HepG2 (cell line): Measurements from ENCODE around the gene PSMD5. TPM values are rescaled to one million over a fixed set of nuclear protein-coding genes. Genes with fewer than 3 reads are reported as not detected.

Experiments used
- ATAC-seq: fragments of 200-7000 bp; cut with Tn5 transposase; 3 replicates; pipeline ENCODE4 v1.9.1; 2020; ENCODE audit warnings: mild to moderate bottlenecking, moderate library complexity
- BruUV-seq: library from RNA; stranded (reverse); fragments of 400-500 nt; replicated peaks from 2 replicates; lab custom pipeline; 2021; lab: Mats Ljungman, UMichigan
- CTCF ChIA-PET: fragments of 300-600 bp; formaldehyde crosslinking; extraction: SDS; loops from one replicate; lab custom pipeline; 2021; ENCODE audit warnings: low total read pairs, inconsistent platforms, low intra/inter-chr PET ratio; lab: Yijun Ruan, JAX
- POLR2A ChIA-PET: fragments of 350-600 bp; sonication (Branson Sonifier 250); formaldehyde crosslinking; loops from one replicate; lab custom pipeline; 2020; ENCODE audit warnings: antibody characterized with exemption, inconsistent platforms; lab: Yijun Ruan, JAX
- DNase-seq: peaks from one replicate; pipeline ENCODE4 v3.0.0-alpha.2; 2015; ENCODE audit warnings: low spot score
- FAIRE-seq: peaks from 3 replicates; lab custom pipeline; 2011; peaks lifted over from hg19 to GRCh38; lab: Jason Lieb, UNC
- H2AFZ ChIP-seq: one replicate; pipeline ENCODE4 v1.6.1; 2011; ENCODE audit warnings: low read length, inconsistent platforms
- H3K27ac ChIP-seq: fragments of 300-600 bp; 3 replicates; pipeline ENCODE4 v1.8.0; 2011; ENCODE audit warnings: mixed run types, mild to moderate bottlenecking, mixed read lengths, low read length, inconsistent platforms; ENCODE audit not compliant: insufficient read depth; ENCODE audit errors: extremely low read length
- H3K27me3 ChIP-seq, 2 experiments: fragments of 200-600 bp in 1 of 2; 2 replicates in 1 of 2; 3 replicates in 1 of 2; pipeline versions ENCODE4 v1.6.0 to v1.8.0; 2011; ENCODE audit warnings: low read length in 2 of 2, mild to moderate bottlenecking in 2 of 2, moderate library complexity in 2 of 2, inconsistent platforms in 1 of 2; ENCODE audit not compliant: insufficient read depth in 2 of 2, control insufficient read depth in 1 of 2
- H3K36me3 ChIP-seq, 2 experiments: fragments of 200-600 bp in 1 of 2; replicated peaks in 1 of 2; 2 replicates in 1 of 2; 3 replicates in 1 of 2; pipeline versions ENCODE4 v1.5.1 to v1.8.0; 2011; ENCODE audit warnings: low read length in 2 of 2, inconsistent platforms in 1 of 2; ENCODE audit not compliant: insufficient read depth in 2 of 2, control insufficient read depth in 1 of 2
- H3K4me1 ChIP-seq: 2 replicates; pipeline ENCODE4 v1.5.1; 2012; ENCODE audit warnings: low read length, inconsistent platforms; ENCODE audit not compliant: insufficient read depth
- H3K4me2 ChIP-seq: 2 replicates; pipeline ENCODE4 v1.6.0; 2011; ENCODE audit warnings: low read depth, low read length, inconsistent platforms
- H3K4me3 ChIP-seq, 3 experiments: fragments of 200-600 bp in 1 of 3; sonication (generic), shearing (Covaris generic) in 1 of 3; replicated peaks in 1 of 3; 2 replicates each; pipeline ENCODE4 v1.5.1; 2011 to 2016; ENCODE audit warnings: low read length in 3 of 3, inconsistent platforms in 2 of 3, low read depth in 2 of 3, mild to moderate bottlenecking in 2 of 3, control low read depth in 1 of 3, mixed read lengths in 1 of 3; ENCODE audit not compliant: insufficient read depth in 1 of 3
- H3K79me2 ChIP-seq: one replicate; pipeline ENCODE4 v1.6.1; 2011; ENCODE audit warnings: low read length, inconsistent platforms; ENCODE audit not compliant: insufficient read depth
- H3K9ac ChIP-seq: 2 replicates; pipeline ENCODE4 v1.6.0; 2011; ENCODE audit warnings: mild to moderate bottlenecking, low read depth, low read length, inconsistent platforms; ENCODE audit not compliant: insufficient read depth
- H3K9me3 ChIP-seq: 2 replicates; pipeline ENCODE4 v1.5.1; 2012; ENCODE audit warnings: mild to moderate bottlenecking, low read length
- H4K20me1 ChIP-seq: 2 replicates; pipeline ENCODE4 v1.6.0; 2011; ENCODE audit warnings: inconsistent platforms, mild to moderate bottlenecking, low read length, moderate library complexity; ENCODE audit not compliant: insufficient read depth
- ATAD3A ChIP-seq: sonication (generic); formaldehyde crosslinking; IDR thresholded peaks from 2 replicates; pipeline ENCODE4 v1.4.0; 2020; ENCODE audit warnings: missing genetic modification reagents
- CCAR2 ChIP-seq: fragments of 200-400 bp; formaldehyde crosslinking; optimal IDR thresholded peaks from 2 replicates; pipeline ENCODE3; 2018; ENCODE audit warnings: low read depth, mild to moderate bottlenecking, low read length, moderate library complexity
- HOXA3 ChIP-seq: sonication (generic); formaldehyde crosslinking; IDR thresholded peaks from 2 replicates; pipeline ENCODE4 v1.5.0; 2020; ENCODE audit warnings: missing genetic modification reagents
- LBX2 ChIP-seq: sonication (generic); formaldehyde crosslinking; IDR thresholded peaks from 2 replicates; pipeline ENCODE4 v1.5.0; 2020; ENCODE audit warnings: missing genetic modification reagents, mild to moderate bottlenecking, borderline replicate concordance
- MEIS1 ChIP-seq: sonication (generic); formaldehyde crosslinking; IDR thresholded peaks from 2 replicates; pipeline ENCODE4 v1.9.0; 2021; ENCODE audit warnings: mild to moderate bottlenecking, missing genetic modification reagents, moderate library complexity, borderline replicate concordance
- NFE2L1 ChIP-seq: sonication (generic); formaldehyde crosslinking; IDR thresholded peaks from 2 replicates; pipeline ENCODE4 v1.4.0; 2020; ENCODE audit warnings: missing genetic modification reagents, mild to moderate bottlenecking, borderline replicate concordance
- NRL ChIP-seq: sonication (generic); formaldehyde crosslinking; IDR thresholded peaks from 2 replicates; pipeline ENCODE4 v1.5.0; 2020; ENCODE audit warnings: missing genetic modification reagents, mild to moderate bottlenecking, moderate library complexity, borderline replicate concordance
- ONECUT2 ChIP-seq: sonication (generic); formaldehyde crosslinking; IDR thresholded peaks from 2 replicates; pipeline ENCODE4 v1.4.0; 2020; ENCODE audit warnings: missing genetic modification reagents
- RFX1 ChIP-seq: fragments of 450-650 bp; IDR thresholded peaks from 2 replicates; pipeline ENCODE4 v1.6.1; 2017
- RFXANK ChIP-seq: IDR thresholded peaks from 2 replicates; pipeline ENCODE4 v1.6.1; 2016
- SNRNP70 ChIP-seq: fragments of 200-400 bp; formaldehyde crosslinking; IDR thresholded peaks from 2 replicates; pipeline ENCODE4 v1.6.1; 2017; ENCODE audit warnings: mild to moderate bottlenecking, low read depth, low read length, moderate library complexity
- XRCC5 ChIP-seq: fragments of 200-400 bp; formaldehyde crosslinking; optimal IDR thresholded peaks from 2 replicates; pipeline ENCODE3; 2017; ENCODE audit warnings: mild to moderate bottlenecking, low read length
- YEATS2 ChIP-seq: sonication (generic); formaldehyde crosslinking; IDR thresholded peaks from 2 replicates; pipeline ENCODE4 v1.4.0; 2020; ENCODE audit warnings: missing genetic modification reagents, borderline replicate concordance
- ZBTB8A ChIP-seq: sonication (generic); formaldehyde crosslinking; IDR thresholded peaks from 2 replicates; pipeline ENCODE4 v1.4.0; 2020; ENCODE audit warnings: mild to moderate bottlenecking, low read depth, missing genetic modification reagents, borderline replicate concordance
- ZNF296 ChIP-seq: sonication (generic); formaldehyde crosslinking; conservative IDR thresholded peaks from 2 replicates; pipeline ENCODE4 v1.5.0; 2020; ENCODE audit warnings: mild to moderate bottlenecking, missing genetic modification reagents
- ZNF7 ChIP-seq: IDR thresholded peaks from 2 replicates; pipeline ENCODE4 v1.6.1; 2016; ENCODE audit warnings: missing biosample characterization, missing genetic modification reagents
- ZNF780A ChIP-seq: sonication (generic); formaldehyde crosslinking; IDR thresholded peaks from 2 replicates; pipeline ENCODE4 v1.8.0; 2022; ENCODE audit warnings: mild to moderate bottlenecking, missing genetic modification reagents, moderate library complexity
- WGBS: methylation state at CpG from one replicate; pipeline ENCODE4 v1.1.6; 2017; ENCODE audit warnings: low lambda C conversion rate; 5-methylcytosine and 5-hydroxymethylcytosine counted together
- in situ Hi-C: cut with HindIII; loops from 2 replicates; pipeline ENCODE4 v1.10.0; 2017; ENCODE audit warnings: low pct_unique_long_range_greater_than_20kb; ENCODE audit not compliant: extremely low pct_ligation_motif_present
- intact Hi-C: fragments of 100-400 bp; cut with micrococcal nuclease; formaldehyde crosslinking; loops from one replicate; pipeline ENCODE4 v1.10.0; 2022; ENCODE audit not compliant: unreplicated experiment
- polyA plus RNA-seq, 8 experiments: library from polyadenylated mRNA; depleted of rRNA in 3 of 8; stranded (reverse) in 7 of 8; unstranded in 1 of 8; fragments of >200 nt; fragmentation: Illumina TruSeq in 4 of 8; extraction: Trizol in 4 of 8; gene quantifications; 2 replicates each; pipeline versions ENCODE4 v1.2.1 to v1.2.3, GENCODE V29; 2011 to 2016; ENCODE audit warnings: low read depth in 4 of 8, missing spikeins in 1 of 8, mixed read lengths in 1 of 8; ENCODE audit not compliant: insufficient read depth in 1 of 8
- total RNA-seq, 5 experiments: library from RNA; depleted of rRNA; stranded (reverse); fragments of >200 nt; fragmentation: Illumina TruSeq; extraction: Trizol; gene quantifications; 2 replicates each; pipeline ENCODE4 v1.2.3, GENCODE V29; 2016; ENCODE audit warnings: low read depth in 1 of 5
- TF ChIP-seq, protein P1 (sequence below): sonication (generic); formaldehyde crosslinking; IDR thresholded peaks from 2 replicates; pipeline ENCODE4 v1.5.0; 2020; ENCODE audit warnings: mild to moderate bottlenecking, missing genetic modification reagents, moderate library complexity

Gene PSMD5
- total and polyA plus RNA-seq, 2 of the 13 experiments (the other 11 are each of a cell fraction or from before 2014, with no cell fraction given), result 12.7 to 18.1 TPM

DNA sequence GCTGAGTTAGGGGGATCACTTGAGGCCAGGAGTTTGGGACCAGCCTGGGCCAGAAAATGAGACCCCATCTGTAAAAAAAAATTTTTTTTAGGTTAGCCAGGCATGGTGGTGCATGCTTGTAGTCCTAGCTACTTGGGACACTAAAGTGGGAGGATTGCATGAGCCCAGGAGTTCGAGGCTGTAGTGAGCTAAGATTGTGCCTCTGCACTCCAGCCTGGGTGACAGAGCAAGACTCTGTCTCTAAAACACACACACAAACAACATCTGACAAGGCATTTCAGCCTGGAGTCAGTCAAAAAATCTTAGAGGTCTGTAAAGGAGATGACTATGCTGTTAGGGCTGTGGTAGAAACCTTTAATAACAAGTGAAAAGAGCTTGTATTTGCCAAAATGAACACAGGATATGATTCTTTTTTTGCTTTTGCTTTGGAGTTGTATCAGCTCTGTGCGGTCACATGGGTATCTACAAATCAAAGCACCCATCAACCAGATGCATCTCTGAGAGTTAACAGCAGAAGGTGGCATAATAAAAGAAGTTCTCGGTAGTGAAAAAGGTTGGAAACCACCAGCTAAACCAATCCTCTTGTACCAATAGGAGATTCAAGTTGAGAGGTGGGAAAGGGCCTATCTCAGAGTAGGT lies 3.6 kb upstream of the PSMD5 start:
- no peak for TF ChIP-seq MEIS1
- TF ChIP-seq NFE2L1 (CRISPR knock-in tag), result no peak
- no peak overlapping the region for H3K9ac ChIP-seq
- no peak for ATAC-seq
- no peak overlapping the region for H3K4me3 ChIP-seq
- peaks cover 0 to 3% of the 10 kb centered on the region in 2 experiments; a peak in 1 of 5 replicates for H3K27me3 ChIP-seq
- H3K36me3 ChIP-seq, result no peaks in the 10 kb centered on the region
- intact Hi-C loops, result no loop called here
- H3K27ac ChIP-seq, result no peak overlapping the region
- H3K79me2 ChIP-seq, result peaks cover 19% of the 10 kb centered on the region
- 83% methylated on average over 3 of the region's 3 CpGs for WGBS
- no peaks in the 10 kb centered on the region for H4K20me1 ChIP-seq
- H3K4me1 ChIP-seq, result peaks cover 21% of the 10 kb centered on the region
- DNase-seq, result no peak
- ChIA-PET CTCF (no interaction called here), POLR2A (no interaction called here)
- no peaks in the 10 kb centered on the region for H3K9me3 ChIP-seq
- FAIRE-seq, result no peak
- no peak overlapping the region for H2AFZ ChIP-seq
- no TSS peak for BruUV-seq
- H3K4me2 ChIP-seq, result no peak overlapping the region
- in situ Hi-C loops, result no loop called here

DNA sequence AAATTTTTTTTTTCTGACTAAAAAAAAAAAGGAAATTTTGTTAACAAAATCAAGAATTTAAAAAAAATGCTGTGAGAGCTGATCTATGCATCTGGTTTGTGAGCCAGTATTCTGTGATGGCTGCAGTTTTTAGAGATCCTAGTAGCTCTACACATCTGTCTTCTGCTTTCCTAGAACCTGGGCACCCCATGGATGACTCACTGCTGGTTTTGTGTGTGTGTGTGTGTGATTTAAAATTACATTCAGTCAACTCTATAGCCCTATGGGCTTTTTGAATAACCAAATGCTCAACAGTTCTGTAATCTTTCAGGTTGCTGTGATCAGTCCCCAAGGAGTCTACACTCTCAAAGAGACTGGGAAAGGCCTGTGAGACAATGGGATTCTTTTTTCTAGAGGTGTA lies 2.5 kb upstream of the PSMD5 start:
- BruUV-seq, result no TSS peak
- H3K4me2 ChIP-seq, result no peak overlapping the region
- peaks cover 21% of the 10 kb centered on the region for H3K4me1 ChIP-seq
- H3K4me3 ChIP-seq, result no peak overlapping the region
- H3K9me3 ChIP-seq, result no peaks in the 10 kb centered on the region
- peaks cover 0 to 3% of the 10 kb centered on the region in 2 experiments; a peak in 1 of 5 replicates for H3K27me3 ChIP-seq
- TF ChIP-seq, protein P1, sequence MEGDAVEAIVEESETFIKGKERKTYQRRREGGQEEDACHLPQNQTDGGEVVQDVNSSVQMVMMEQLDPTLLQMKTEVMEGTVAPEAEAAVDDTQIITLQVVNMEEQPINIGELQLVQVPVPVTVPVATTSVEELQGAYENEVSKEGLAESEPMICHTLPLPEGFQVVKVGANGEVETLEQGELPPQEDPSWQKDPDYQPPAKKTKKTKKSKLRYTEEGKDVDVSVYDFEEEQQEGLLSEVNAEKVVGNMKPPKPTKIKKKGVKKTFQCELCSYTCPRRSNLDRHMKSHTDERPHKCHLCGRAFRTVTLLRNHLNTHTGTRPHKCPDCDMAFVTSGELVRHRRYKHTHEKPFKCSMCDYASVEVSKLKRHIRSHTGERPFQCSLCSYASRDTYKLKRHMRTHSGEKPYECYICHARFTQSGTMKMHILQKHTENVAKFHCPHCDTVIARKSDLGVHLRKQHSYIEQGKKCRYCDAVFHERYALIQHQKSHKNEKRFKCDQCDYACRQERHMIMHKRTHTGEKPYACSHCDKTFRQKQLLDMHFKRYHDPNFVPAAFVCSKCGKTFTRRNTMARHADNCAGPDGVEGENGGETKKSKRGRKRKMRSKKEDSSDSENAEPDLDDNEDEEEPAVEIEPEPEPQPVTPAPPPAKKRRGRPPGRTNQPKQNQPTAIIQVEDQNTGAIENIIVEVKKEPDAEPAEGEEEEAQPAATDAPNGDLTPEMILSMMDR (CRISPR knock-in tag), result no peak
- no peak for TF ChIP-seq RFXANK (CRISPR knock-in tag)
- TF ChIP-seq ZNF7 (CRISPR knock-in tag), result no peak
- no peak for TF ChIP-seq ZNF296 (CRISPR knock-in tag)
- TF ChIP-seq ZNF780A (CRISPR knock-in tag), result no peak
- no peak for TF ChIP-seq ATAD3A (CRISPR knock-in tag)
- TF ChIP-seq LBX2 (CRISPR knock-in tag), result no peak
- TF ChIP-seq CCAR2, result no peak
- no peak for TF ChIP-seq ZBTB8A
- TF ChIP-seq ONECUT2 (CRISPR knock-in tag), result no peak
- no peak for TF ChIP-seq SNRNP70
- no peak for TF ChIP-seq XRCC5
- no peak for TF ChIP-seq RFX1
- no peak for TF ChIP-seq NRL (CRISPR knock-in tag)
- no peak for TF ChIP-seq HOXA3
- no peak for TF ChIP-seq YEATS2 (CRISPR knock-in tag)
- ATAC-seq (no peak), DNase-seq (no peak), FAIRE-seq (no peak)
- H3K9ac ChIP-seq, result no peak overlapping the region
- intact Hi-C loops (no loop called here), in situ Hi-C loops (no loop called here)
- H2AFZ ChIP-seq, result no peak overlapping the region
- peaks cover 19% of the 10 kb centered on the region for H3K79me2 ChIP-seq
- no peak overlapping the region for H3K27ac ChIP-seq
- ChIA-PET CTCF (no interaction called here), POLR2A (no interaction called here)
- H3K36me3 ChIP-seq, result no peaks in the 10 kb centered on the region
- H4K20me1 ChIP-seq, result no peaks in the 10 kb centered on the region
